Measurements from ENCODE around the gene ATP6V0C. TPM values are rescaled to one million over a fixed set of nuclear protein-coding genes. Genes with fewer than 3 reads are reported as not detected.

ATP6V0C gene
- total and polyA plus RNA-seq, 2 of the 13 experiments (the other 11 are each of a cell fraction or from before 2014, with no cell fraction given), result 10.4 to 20.1 TPM

DNA sequence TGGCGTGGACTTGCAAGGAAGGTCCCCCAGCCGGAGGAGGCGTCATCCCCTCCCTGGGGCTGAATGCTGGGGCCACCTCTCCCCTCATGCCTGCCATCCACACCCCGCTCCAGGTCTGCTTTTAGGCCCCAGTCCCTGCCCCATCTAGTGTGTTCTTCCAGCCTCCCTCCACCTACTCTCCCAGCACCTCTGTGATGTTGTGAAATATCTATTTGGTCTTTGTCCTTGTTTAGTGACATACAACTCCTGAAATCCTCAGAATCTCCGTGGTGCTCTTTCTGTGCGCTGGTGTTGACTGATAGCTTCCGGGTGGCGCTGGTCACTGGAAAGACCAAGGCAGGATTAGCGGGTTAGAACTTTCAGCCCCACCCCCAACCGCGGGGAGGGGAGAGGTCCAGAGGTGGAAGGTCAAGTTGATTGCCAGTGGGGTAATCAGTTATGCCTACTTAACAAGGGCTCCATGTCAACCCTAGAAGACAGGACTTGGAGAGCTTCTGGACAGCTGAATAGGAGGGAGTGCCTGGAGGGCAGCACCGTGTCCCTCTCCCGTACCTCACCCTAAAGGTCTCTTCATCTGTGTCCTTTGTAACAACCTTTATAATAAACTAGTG, 28.7 kb upstream of the ATP6V0C start:
- Histone ChIP-seq H2AFZ (ENCODE audit: low read length) (no peak overlapping the region), H3K4me2 (ENCODE audit: low read depth, low read length) (peak overlapping the region; percentile 84), H3K9me3 (ENCODE audit: low read length) (no peaks in the 10 kb centered on the region), H3K27me3 (ENCODE audit: control insufficient read depth in 1 of 2, insufficient read depth in 2 of 2, low read length in 2 of 2) (no peaks in the 10 kb centered on the region), H3K4me3 (replicated peaks in 1 of 3; ENCODE audit: insufficient read depth in 1 of 3, low read depth in 2 of 3, low read length in 3 of 3) (peak overlapping the region; percentile 15 to 59 (median 35); a peak in 4 of 6 replicates), H3K4me1 (ENCODE audit: insufficient read depth, low read length) (peaks cover 59% of the 10 kb centered on the region), H3K36me3 (replicated peaks in 1 of 2; ENCODE audit: control insufficient read depth in 1 of 2, insufficient read depth in 2 of 2, low read length in 2 of 2) (peaks cover 0 to under 1% of the 10 kb centered on the region in 2 experiments; a peak in 2 of 5 replicates), H3K27ac (ENCODE audit: extremely low read length, insufficient read depth, low read length) (peak overlapping the region; percentile 72), H3K79me2 (ENCODE audit: insufficient read depth, low read length) (peaks cover 44% of the 10 kb centered on the region), H3K9ac (ENCODE audit: insufficient read depth, low read depth, low read length) (peak overlapping the region; percentile 58), H4K20me1 (ENCODE audit: insufficient read depth, low read length) (peaks cover 34% of the 10 kb centered on the region)
- CTCF ChIA-PET (ENCODE audit: low intra/inter-chr PET ratio, low total read pairs), result no interaction called here
- intact Hi-C loops (cut with micrococcal nuclease; ENCODE audit: unreplicated experiment), result no loop called here
- peak; percentile 99 for FAIRE-seq
- ATAC-seq, result peak; percentile 86
- BruUV-seq (replicated peaks), result no TSS peak
- POLR2A ChIA-PET, result interaction anchor here (0.7 to 1.6 kb wide), 5 partner anchors 10 to 330 kb away, joined by 4 to 9 read pairs (median 6); partner anchors contain the start of genes ECI1, TBC1D24, TEDC2 and TRAF7
- peak; percentile 95 for DNase-seq (ENCODE audit: low spot score)
- in situ Hi-C loops (cut with HindIII; ENCODE audit: extremely low pct_ligation_motif_present, low pct_unique_long_range_greater_than_20kb), result no loop called here
- WGBS (ENCODE audit: low lambda C conversion rate), result 0% methylated on average over 7 of the region's 13 CpGs
- TF ChIP-seq TSC22D2 (CRISPR knock-in tag; IDR thresholded peaks at IDR 0.05; ENCODE audit: borderline replicate concordance), result no peak
- TF ChIP-seq, protein P1, sequence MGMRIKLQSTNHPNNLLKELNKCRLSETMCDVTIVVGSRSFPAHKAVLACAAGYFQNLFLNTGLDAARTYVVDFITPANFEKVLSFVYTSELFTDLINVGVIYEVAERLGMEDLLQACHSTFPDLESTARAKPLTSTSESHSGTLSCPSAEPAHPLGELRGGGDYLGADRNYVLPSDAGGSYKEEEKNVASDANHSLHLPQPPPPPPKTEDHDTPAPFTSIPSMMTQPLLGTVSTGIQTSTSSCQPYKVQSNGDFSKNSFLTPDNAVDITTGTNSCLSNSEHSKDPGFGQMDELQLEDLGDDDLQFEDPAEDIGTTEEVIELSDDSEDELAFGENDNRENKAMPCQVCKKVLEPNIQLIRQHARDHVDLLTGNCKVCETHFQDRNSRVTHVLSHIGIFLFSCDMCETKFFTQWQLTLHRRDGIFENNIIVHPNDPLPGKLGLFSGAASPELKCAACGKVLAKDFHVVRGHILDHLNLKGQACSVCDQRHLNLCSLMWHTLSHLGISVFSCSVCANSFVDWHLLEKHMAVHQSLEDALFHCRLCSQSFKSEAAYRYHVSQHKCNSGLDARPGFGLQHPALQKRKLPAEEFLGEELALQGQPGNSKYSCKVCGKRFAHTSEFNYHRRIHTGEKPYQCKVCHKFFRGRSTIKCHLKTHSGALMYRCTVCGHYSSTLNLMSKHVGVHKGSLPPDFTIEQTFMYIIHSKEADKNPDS (CRISPR knock-in tag; IDR thresholded peaks at IDR 0.05), result no peak
- TF ChIP-seq ZBTB3 (CRISPR knock-in tag; IDR thresholded peaks at IDR 0.05; ENCODE audit: borderline replicate concordance, low read depth), result no peak
- no peak for TF ChIP-seq CREB1 (IDR thresholded peaks at IDR 0.05)
- peak; percentile 83 for TF ChIP-seq CREB1 (CRISPR knock-in tag; IDR thresholded peaks at IDR 0.05)
- no peak for TF ChIP-seq FOXA1 (IDR thresholded peaks at IDR 0.05)
- peak; percentile 83 for TF ChIP-seq FOXA1 (CRISPR knock-in tag; IDR thresholded peaks at IDR 0.05)
- TF ChIP-seq, protein P2, sequence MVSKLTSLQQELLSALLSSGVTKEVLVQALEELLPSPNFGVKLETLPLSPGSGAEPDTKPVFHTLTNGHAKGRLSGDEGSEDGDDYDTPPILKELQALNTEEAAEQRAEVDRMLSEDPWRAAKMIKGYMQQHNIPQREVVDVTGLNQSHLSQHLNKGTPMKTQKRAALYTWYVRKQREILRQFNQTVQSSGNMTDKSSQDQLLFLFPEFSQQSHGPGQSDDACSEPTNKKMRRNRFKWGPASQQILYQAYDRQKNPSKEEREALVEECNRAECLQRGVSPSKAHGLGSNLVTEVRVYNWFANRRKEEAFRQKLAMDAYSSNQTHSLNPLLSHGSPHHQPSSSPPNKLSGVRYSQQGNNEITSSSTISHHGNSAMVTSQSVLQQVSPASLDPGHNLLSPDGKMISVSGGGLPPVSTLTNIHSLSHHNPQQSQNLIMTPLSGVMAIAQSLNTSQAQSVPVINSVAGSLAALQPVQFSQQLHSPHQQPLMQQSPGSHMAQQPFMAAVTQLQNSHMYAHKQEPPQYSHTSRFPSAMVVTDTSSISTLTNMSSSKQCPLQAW (CRISPR knock-in tag; IDR thresholded peaks at IDR 0.05), result peak; percentile 96
- peak; percentile 56; the same call in 1 of the 2 replicates for TF ChIP-seq FOXP1 (IDR thresholded peaks at IDR 0.05)
- TF ChIP-seq FOXP1 (CRISPR knock-in tag; IDR thresholded peaks at IDR 0.05), result peak; percentile 80
- TF ChIP-seq, protein P3, sequence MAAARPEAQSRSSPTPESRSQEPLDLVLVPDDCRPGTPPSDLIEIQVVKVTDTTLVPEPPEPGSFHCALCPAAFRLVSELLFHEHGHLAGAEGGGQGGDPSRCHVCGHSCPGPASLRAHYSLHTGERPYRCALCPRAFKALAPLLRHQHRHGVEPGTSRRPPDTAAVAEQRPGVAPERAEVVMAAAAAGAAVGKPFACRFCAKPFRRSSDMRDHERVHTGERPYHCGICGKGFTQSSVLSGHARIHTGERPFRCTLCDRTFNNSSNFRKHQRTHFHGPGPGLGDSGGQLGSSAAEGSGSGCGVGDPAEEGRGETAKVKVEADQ (CRISPR knock-in tag; IDR thresholded peaks at IDR 0.05; ENCODE audit: borderline replicate concordance), result no peak
- TF ChIP-seq FIP1L1 (IDR thresholded peaks at IDR 0.05; ENCODE audit: borderline replicate concordance, insufficient read depth, low read depth, low read length), result no peak
- TF ChIP-seq, protein P4, sequence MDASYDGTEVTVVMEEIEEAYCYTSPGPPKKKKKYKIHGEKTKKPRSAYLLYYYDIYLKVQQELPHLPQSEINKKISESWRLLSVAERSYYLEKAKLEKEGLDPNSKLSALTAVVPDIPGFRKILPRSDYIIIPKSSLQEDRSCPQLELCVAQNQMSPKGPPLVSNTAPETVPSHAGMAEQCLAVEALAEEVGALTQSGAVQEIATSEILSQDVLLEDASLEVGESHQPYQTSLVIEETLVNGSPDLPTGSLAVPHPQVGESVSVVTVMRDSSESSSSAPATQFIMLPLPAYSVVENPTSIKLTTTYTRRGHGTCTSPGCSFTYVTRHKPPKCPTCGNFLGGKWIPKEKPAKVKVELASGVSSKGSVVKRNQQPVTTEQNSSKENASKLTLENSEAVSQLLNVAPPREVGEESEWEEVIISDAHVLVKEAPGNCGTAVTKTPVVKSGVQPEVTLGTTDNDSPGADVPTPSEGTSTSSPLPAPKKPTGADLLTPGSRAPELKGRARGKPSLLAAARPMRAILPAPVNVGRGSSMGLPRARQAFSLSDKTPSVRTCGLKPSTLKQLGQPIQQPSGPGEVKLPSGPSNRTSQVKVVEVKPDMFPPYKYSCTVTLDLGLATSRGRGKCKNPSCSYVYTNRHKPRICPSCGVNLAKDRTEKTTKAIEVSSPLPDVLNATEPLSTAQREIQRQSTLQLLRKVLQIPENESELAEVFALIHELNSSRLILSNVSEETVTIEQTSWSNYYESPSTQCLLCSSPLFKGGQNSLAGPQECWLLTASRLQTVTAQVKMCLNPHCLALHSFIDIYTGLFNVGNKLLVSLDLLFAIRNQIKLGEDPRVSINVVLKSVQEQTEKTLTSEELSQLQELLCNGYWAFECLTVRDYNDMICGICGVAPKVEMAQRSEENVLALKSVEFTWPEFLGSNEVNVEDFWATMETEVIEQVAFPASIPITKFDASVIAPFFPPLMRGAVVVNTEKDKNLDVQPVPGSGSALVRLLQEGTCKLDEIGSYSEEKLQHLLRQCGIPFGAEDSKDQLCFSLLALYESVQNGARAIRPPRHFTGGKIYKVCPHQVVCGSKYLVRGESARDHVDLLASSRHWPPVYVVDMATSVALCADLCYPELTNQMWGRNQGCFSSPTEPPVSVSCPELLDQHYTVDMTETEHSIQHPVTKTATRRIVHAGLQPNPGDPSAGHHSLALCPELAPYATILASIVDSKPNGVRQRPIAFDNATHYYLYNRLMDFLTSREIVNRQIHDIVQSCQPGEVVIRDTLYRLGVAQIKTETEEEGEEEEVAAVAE (CRISPR knock-in tag; IDR thresholded peaks at IDR 0.05; ENCODE audit: borderline replicate concordance), result no peak
- peak; percentile 35; the same call in 1 of the 2 replicates for TF ChIP-seq MYC (CRISPR knock-in tag; IDR thresholded peaks at IDR 0.05; ENCODE audit: borderline replicate concordance)
- no peak for TF ChIP-seq GABPA (IDR thresholded peaks at IDR 0.05; ENCODE audit: low read depth, low read length)
- peak; percentile 86 for TF ChIP-seq GABPA (CRISPR knock-in tag; IDR thresholded peaks at IDR 0.05; ENCODE audit: low read depth)
- no peak for TF ChIP-seq KAT7 (CRISPR knock-in tag; IDR thresholded peaks at IDR 0.05; ENCODE audit: borderline replicate concordance)
